LNCaP clone FGC (cell line): ENCODE measurements around the gene EFNA3.
A peak's percentile ranks its signal among the peaks of the same experiment; 100 is the strongest.

Experiments used
- DNase-seq: peaks from one replicate; pipeline ENCODE4 v3.0.0-alpha.2; 2011; ENCODE audit warnings: low read depth
- H3K4me3 ChIP-seq: 2 replicates; pipeline ENCODE4 v1.5.1; 2011; ENCODE audit warnings: mild to moderate bottlenecking, low read depth, low read length, control low read depth
- CTCF ChIP-seq: IDR thresholded peaks from 2 replicates; pipeline ENCODE4 v1.5.1; 2012; ENCODE audit warnings: mild to moderate bottlenecking; ENCODE audit not compliant: control insufficient read depth, insufficient read depth; ENCODE audit errors: extremely low read depth

Gene EFNA3

GRCh38 chr1:155127105-155127966 is 48.7 kb downstream of the EFNA3 start, which contains the start of gene EFNA1:
EFNA1 (plus strand) TSS chr1:155127876; CDS start chr1:155127978, 102 bp downstream.
- peak; percentile 88 for DNase-seq
- peak within 1 kb of the TSS; percentile 88 for H3K4me3 ChIP-seq
- no peak for TF ChIP-seq CTCF

- H3K4me3 ChIP-seq, result peak overlapping the region; percentile 88
Observed at GRCh38 chr1:155127967-155128754, 49.5 kb downstream of the EFNA3 start.

GRCh38 chr1:155128755-155129473 is 50.3 kb downstream of the EFNA3 start:
- TF ChIP-seq CTCF, result no peak
- no peak for DNase-seq
- peak overlapping the region; percentile 88 for H3K4me3 ChIP-seq

More at GRCh38 chr1:155127967-155128754, 49.5 kb downstream of the EFNA3 start:
- TF ChIP-seq CTCF, result no peak
- no peak for DNase-seq

GRCh38 chr1:155130272-155131006 is 51.8 kb downstream of the EFNA3 start:
- DNase-seq, result no peak
- TF ChIP-seq CTCF, result no peak
- H3K4me3 ChIP-seq, result peak overlapping the region; percentile 88

- TF ChIP-seq CTCF, result no peak
- H3K4me3 ChIP-seq, result peak overlapping the region; percentile 88
- peak; percentile 90 for DNase-seq
Observed at GRCh38 chr1:155131285-155131684, 52.6 kb downstream of the EFNA3 start.

- TF ChIP-seq CTCF, result no peak
- peak overlapping the region; percentile 88; the same call in 1 of the 2 replicates for H3K4me3 ChIP-seq
- no peak for DNase-seq
Observed at GRCh38 chr1:155131856-155132255, 53.2 kb downstream of the EFNA3 start.
